Measurements from ENCODE around the gene MXI1. TPM values are rescaled to one million over a fixed set of nuclear protein-coding genes. Genes with fewer than 3 reads are reported as not detected.

MXI1 gene
- total RNA-seq, 4 donors from 2014 or later = 27.4 to 52.9 (median 51.6) TPM

DNA sequence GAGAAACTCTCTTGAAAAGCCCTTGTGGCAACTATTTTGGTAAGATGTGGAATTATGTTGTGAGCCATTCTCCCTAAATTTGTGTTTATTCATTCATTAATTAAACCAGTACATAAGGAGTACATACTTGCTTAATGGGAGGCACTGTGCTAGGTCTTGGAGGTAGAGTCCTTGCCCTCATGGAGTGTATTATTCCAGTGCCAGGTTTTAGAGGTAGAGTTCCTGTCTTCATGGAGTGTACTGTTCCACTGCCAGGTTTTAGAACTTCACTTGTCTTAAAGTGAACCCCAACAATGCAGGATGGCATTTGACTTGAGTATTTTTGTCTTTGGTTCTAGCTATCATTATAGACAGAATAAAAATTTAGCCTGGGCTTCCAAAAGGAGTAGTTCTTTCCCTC, 8.8 kb downstream of the MXI1 start:
- intact Hi-C loops (cut with DNase I; ENCODE audit: low total_unique reads) = no loop called here
- Histone ChIP-seq H3K36me3 (no peaks in the 10 kb centered on the region), H3K27me3 (no peaks in the 10 kb centered on the region), H3K27ac (no peak overlapping the region), H3K4me1 (no peaks in the 10 kb centered on the region), H3K9me3 (no peaks in the 10 kb centered on the region), H3K4me3 (no peak overlapping the region)
- DNase-seq = no peak
- TF ChIP-seq POLR2A (IDR thresholded peaks at IDR 0.05) (no peak), CTCF (IDR thresholded peaks at IDR 0.05) (no peak)

- intact Hi-C loops (cut with DNase I; ENCODE audit: low total_unique reads) = no loop called here
- Histone ChIP-seq H3K27me3 (no peaks in the 10 kb centered on the region), H3K9me3 (no peaks in the 10 kb centered on the region), H3K36me3 (no peaks in the 10 kb centered on the region), H3K27ac (no peak overlapping the region), H3K4me3 (no peak overlapping the region), H3K4me1 (peaks cover 0 to under 1% of the 10 kb centered on the region in 2 donors)
- no peak for DNase-seq
- TF ChIP-seq POLR2A (IDR thresholded peaks at IDR 0.05) (no peak), CTCF (IDR thresholded peaks at IDR 0.05) (no peak)
Observed at GRCh38 chr10:110216942-110217661, 9.7 kb downstream of the MXI1 start.

DNA sequence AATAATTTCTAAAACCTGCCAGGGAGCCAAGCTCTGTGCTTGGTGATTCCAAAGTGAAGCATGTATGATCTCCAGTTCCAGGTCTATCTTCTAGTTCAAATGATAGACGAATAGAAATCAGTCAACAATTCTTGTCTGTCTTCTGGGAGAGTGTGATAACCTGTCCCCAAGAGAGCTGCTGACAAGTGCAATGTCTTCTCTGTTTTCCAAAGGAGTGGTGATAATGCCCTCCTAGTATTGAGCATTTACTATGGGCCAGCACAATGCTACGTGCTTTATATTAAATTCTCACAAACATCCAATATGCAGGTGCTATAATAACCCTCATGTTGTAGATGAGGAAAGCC, 10.2 kb downstream of the MXI1 start:
- Histone ChIP-seq H3K4me3 (no peak overlapping the region), H3K27ac (no peak overlapping the region), H3K36me3 (no peaks in the 10 kb centered on the region), H3K4me1 (peaks cover 0 to 5% of the 10 kb centered on the region in 2 donors), H3K27me3 (no peaks in the 10 kb centered on the region), H3K9me3 (no peaks in the 10 kb centered on the region)
- DNase-seq = no peak
- TF ChIP-seq CTCF (IDR thresholded peaks at IDR 0.05) (no peak), POLR2A (IDR thresholded peaks at IDR 0.05) (no peak)
- intact Hi-C loops (cut with DNase I; ENCODE audit: low total_unique reads) = no loop called here

GRCh38 chr10:110218632-110219031, 11.2 kb downstream of the MXI1 start:
- intact Hi-C loops (cut with DNase I; ENCODE audit: low total_unique reads) = no loop called here
- TF ChIP-seq POLR2A (IDR thresholded peaks at IDR 0.05) = no peak
- no peak for TF ChIP-seq CTCF (IDR thresholded peaks at IDR 0.05)
- no peak for DNase-seq
- no peaks in the 10 kb centered on the region for H3K27me3 ChIP-seq
- H3K9me3 ChIP-seq = no peaks in the 10 kb centered on the region
- no peak overlapping the region for H3K4me3 ChIP-seq
- H3K27ac ChIP-seq = no peak overlapping the region
- no peaks in the 10 kb centered on the region for H3K36me3 ChIP-seq
- H3K4me1 ChIP-seq = peaks cover 0 to 5% of the 10 kb centered on the region in 2 donors

GRCh38 chr10:110219884-110220283, 12.5 kb downstream of the MXI1 start:
- TF ChIP-seq CTCF (IDR thresholded peaks at IDR 0.05) (no peak), POLR2A (IDR thresholded peaks at IDR 0.05) (no peak)
- peak overlapping the region in 1 of 2 donors; percentile 90 for H3K27ac ChIP-seq
- no peak for DNase-seq
- intact Hi-C loops (cut with DNase I; ENCODE audit: low total_unique reads) = no loop called here
- no peaks in the 10 kb centered on the region for H3K9me3 ChIP-seq
- H3K27me3 ChIP-seq = no peaks in the 10 kb centered on the region
- no peak overlapping the region for H3K4me3 ChIP-seq
- H3K36me3 ChIP-seq = no peaks in the 10 kb centered on the region
- H3K4me1 ChIP-seq = peaks cover 0 to 5% of the 10 kb centered on the region in 2 donors

Data from uterus (tissue), 4 donors.